ENCODE data around the gene MPIG6B.

GRCh38 chr6:31765910-31766794, 43.0 kb downstream of the MPIG6B start:
- TF ChIP-seq POLR2A (IDR thresholded peaks at IDR 0.05; ENCODE audit: low read depth, low read length) (no peak), TAF1 (IDR thresholded peaks at IDR 0.05; ENCODE audit: borderline replicate concordance, low read depth, low read length) (no peak), POLR2AphosphoS5 (IDR thresholded peaks at IDR 0.05; ENCODE audit: low read depth, low read length) (no peak)

All from GM12892 (cell line).